ENCODE measurements around the gene NCF2.
A peak's percentile ranks its signal among the peaks of the same experiment; 100 is the strongest.

The NCF2 gene

GRCh38 chr1:183582021-183582713, 8.1 kb downstream of the NCF2 start:
- DNase-seq: no peak

- DNase-seq: peak; percentile 17
Observed at GRCh38 chr1:183580281-183580682, 10.0 kb downstream of the NCF2 start.

GRCh38 chr1:183578856-183579255, 11.4 kb downstream of the NCF2 start:
- DNase-seq: no peak

- no peak for DNase-seq
Observed at GRCh38 chr1:183577897-183578465, 12.3 kb downstream of the NCF2 start.

GRCh38 chr1:183576537-183576936, 13.7 kb downstream of the NCF2 start:
- no peak for DNase-seq

GRCh38 chr1:183575606-183576005, 14.7 kb downstream of the NCF2 start:
- no peak for DNase-seq

GRCh38 chr1:183572721-183573120, 17.5 kb downstream of the NCF2 start:
- no peak for DNase-seq

- DNase-seq: no peak
Observed at GRCh38 chr1:183571678-183572268, 18.5 kb downstream of the NCF2 start.

GRCh38 chr1:183570451-183570850, 19.8 kb downstream of the NCF2 start:
- DNase-seq: no peak

GRCh38 chr1:183569801-183570200, 20.5 kb downstream of the NCF2 start:
- no peak for DNase-seq

- DNase-seq: peak; percentile 83
Observed at GRCh38 chr1:183569141-183569540, 21.1 kb downstream of the NCF2 start.

- DNase-seq: peak; percentile 62
Observed at GRCh38 chr1:183568176-183569021, 21.9 kb downstream of the NCF2 start.

GRCh38 chr1:183567584-183567983, 22.7 kb downstream of the NCF2 start:
- DNase-seq: peak; percentile 43

GRCh38 chr1:183566026-183566425, 24.2 kb downstream of the NCF2 start:
- no peak for DNase-seq

GRCh38 chr1:183565261-183565660, 25.0 kb downstream of the NCF2 start:
- DNase-seq: no peak

GRCh38 chr1:183562701-183563100, 27.6 kb downstream of the NCF2 start:
- no peak for DNase-seq

- DNase-seq: no peak
Observed at GRCh38 chr1:183559061-183559460, 31.2 kb downstream of the NCF2 start.

- no peak for DNase-seq
Observed at GRCh38 chr1:183554577-183554976, 35.7 kb downstream of the NCF2 start.

- DNase-seq: no peak
Observed at GRCh38 chr1:183553764-183554163, 36.5 kb downstream of the NCF2 start.

- no peak for DNase-seq
Observed at GRCh38 chr1:183553331-183553730, 36.9 kb downstream of the NCF2 start.

- no peak for DNase-seq
Observed at GRCh38 chr1:183552891-183553290, 37.4 kb downstream of the NCF2 start.

- DNase-seq: no peak
Observed at GRCh38 chr1:183552441-183552840, 37.8 kb downstream of the NCF2 start.

- no peak for DNase-seq
Observed at GRCh38 chr1:183551924-183552323, 38.3 kb downstream of the NCF2 start.

- no peak for DNase-seq
Observed at GRCh38 chr1:183550915-183551314, 39.3 kb downstream of the NCF2 start.

Data from kidney glomerular epithelial cell (primary cell).